Measurements from ENCODE around the gene RRAGB. TPM values are rescaled to one million over a fixed set of nuclear protein-coding genes. Genes with fewer than 3 reads are reported as not detected.

Gene RRAGB
- total RNA-seq, 1 experiment from 2014 or later, result 8.4 TPM

Other genes with a start within 250 kb of the RRAGB start
- 1.2 and 1.8 TPM in 2 replicates for gene USP51, start 227.9 kb upstream of the RRAGB start, total RNA-seq (2014; rRNA removed; shearing (Covaris generic))
- gene FOXR2, start 94.3 kb upstream of the RRAGB start, total RNA-seq (2014; rRNA removed; shearing (Covaris generic)), result not detected in 2 replicates

All from SJCRH30 (cell line).